Measurements from ENCODE around the gene SEC22C.
A peak's percentile ranks its signal among the peaks of the same experiment; 100 is the strongest.
"Not testable (repeated sequence)": the region's sequence is repeated elsewhere in the genome, so short reads cannot be mapped to it uniquely, and the experiment has no call there.

Gene SEC22C

DNA sequence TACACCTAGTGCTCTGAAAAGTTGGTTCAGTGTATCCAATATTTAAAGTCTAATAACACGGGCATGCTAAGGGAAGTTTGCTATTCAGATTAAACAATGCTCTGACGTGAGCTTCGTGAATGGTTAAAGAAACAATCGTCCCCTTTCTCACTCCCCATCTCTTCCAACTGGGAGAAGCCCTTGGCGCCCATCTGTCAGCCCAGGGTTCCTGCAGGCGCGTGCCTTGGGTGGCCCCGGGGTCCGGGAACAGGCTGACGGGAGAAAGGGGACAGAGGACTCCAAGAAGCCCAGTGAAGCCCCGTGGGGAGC lies 413 bp downstream of the SEC22C start:
- DNase-seq (ENCODE audit: low read depth, low spot score): no peak

DNA sequence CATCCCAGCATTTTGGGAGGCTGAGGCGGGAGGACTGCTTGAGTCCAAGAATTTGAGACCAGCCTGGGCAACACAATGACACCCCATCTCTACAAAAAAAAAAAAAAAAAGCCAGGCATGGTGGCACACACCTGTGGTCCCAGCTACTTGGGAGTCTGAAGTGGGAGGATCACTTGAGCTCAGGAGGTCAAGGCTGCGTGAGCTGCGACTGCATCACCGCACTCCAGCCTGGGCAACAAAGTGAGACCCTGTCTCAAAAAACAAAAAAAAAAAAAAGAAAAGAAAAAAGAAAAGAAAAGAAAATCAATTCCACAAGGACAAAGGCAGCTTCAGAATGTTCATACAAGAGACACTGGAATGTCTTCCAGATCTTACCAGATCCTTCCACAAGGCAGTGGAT lies 2.4 kb downstream of the SEC22C start:
- not testable (repeated sequence) for DNase-seq (ENCODE audit: low read depth, low spot score)

DNA sequence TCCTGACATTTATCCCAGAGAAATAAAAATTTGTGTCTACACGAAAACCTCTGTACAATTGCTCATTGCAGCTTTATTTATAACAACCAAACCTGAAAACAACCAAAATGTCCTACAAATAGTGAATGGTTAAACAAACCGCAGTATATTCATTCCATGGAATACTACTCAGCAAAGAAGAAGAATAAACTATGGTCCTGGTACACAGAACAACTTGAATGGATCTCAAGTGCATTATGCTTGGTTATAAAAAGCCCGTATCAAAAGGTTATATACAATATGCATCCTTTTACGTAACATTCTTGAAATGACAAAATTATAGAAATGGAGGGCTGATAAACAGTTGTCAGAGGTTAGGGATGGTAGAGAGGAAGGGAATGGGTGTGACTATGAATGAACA lies 3.7 kb downstream of the SEC22C start:
- DNase-seq (ENCODE audit: low read depth, low spot score): no peak

DNA sequence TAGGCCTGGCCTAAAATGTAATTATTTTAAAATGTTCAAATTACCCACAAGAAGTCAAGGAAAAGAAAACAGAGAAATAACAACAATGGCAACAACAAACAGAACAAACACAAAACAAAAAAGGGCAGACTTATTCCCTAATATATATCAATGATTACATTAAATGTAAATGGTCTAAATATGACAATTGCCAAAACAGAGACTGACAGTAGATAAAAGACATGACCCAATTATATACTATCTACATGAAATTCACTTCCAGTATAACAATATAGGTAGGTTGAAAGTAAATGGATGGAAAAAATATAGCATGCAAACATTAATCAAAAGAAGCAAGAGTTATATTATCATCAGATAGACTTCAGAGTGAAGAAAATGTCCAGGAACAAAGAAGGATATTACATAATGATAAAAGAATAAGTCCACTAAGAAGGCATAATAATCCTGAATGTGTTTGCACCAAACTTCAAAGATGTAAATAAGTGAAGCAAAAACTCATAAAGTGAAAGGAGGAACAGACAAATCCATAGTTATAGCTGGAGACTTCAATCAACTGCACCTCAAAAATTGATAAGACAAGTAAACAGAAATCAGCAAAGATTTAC lies 6.5 kb downstream of the SEC22C start:
- no peak for DNase-seq (ENCODE audit: low read depth, low spot score)

DNA sequence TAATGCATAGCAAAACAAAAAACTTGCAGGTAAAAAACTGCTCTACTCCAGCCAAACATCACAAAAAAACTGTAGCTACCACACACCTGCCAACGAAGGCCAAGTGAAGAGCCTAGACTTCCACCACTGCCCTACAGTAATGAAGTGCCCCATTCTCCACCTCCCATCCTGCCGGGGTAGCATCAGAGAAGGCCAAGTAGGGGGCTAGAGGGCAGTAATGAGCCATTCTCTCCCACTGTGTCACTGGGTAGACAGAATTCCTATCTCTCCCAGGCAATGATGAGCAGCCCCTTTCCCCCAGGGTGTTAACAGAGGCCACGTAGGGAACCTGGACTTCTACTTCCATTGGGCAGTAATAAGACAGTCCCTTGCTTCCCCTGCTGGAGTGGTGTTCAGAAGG lies 9.5 kb downstream of the SEC22C start:
- no peak for DNase-seq (ENCODE audit: low read depth, low spot score)

DNA sequence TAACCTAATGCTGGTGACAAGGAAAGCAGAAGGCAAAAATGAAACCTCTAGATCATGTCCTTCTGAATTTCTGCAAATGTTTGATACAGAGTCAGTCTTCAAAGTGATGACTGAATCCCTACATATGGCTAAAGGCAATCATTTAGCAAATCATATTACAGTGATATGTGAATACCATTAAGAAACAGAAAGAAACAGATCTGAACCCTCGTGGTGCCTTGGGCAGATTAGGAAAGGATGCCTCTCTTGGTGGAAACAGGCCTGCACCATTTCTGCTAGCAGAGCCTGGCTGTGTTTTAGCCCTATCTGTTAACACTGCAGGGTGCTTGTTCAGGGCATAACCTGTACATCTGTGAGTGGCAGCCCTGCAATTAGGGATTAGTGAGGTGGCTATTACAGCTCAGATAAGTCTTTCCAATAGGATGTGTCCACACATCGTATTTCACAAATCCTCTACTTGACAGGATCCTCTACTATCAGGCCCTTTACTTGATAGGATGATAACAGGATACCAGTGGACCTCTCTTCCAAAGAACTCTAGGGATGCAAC lies 12.1 kb downstream of the SEC22C start:
- no peak for DNase-seq (ENCODE audit: low read depth, low spot score)

DNA sequence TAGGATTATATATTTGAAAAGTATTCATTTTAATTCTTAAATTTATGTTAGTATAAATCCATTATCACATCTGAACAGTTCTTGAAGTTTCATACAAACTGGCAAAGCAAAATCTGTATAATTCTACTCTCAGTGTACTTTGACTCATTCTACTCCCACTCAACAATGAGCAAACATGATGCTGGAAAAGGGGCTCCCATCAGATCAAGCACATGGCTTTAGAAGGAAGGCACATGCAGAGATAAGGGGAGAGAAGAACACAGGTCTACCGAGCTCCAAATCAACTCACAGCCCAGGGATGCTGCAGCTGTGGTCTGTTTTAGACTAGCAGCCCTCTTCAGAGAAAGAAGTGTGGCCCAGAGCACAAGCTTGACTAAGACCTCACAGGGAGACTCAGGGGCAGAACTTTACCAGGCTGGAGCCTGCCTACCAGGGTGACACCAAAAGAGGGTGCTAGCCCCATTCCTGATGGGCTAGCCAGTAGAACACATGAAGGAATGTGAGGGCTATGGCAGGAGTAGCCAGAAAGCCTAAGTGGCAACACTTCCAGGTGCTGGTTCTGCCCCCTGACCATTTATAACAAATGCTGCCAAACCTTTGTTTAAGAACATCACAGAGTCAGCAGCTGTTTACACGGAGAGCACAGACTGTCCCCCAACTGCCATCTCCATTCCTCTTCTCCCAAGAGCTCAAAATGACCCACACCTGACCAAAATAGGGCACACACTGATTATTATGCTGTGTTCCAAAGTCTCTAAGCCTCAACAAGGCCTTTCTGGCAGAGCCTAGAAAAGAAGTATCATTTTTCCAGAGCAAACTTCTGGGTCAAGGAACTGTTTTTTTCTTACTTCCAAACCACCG lies 19.5 kb downstream of the SEC22C start:
- no peak for DNase-seq (ENCODE audit: low read depth, low spot score)

DNA sequence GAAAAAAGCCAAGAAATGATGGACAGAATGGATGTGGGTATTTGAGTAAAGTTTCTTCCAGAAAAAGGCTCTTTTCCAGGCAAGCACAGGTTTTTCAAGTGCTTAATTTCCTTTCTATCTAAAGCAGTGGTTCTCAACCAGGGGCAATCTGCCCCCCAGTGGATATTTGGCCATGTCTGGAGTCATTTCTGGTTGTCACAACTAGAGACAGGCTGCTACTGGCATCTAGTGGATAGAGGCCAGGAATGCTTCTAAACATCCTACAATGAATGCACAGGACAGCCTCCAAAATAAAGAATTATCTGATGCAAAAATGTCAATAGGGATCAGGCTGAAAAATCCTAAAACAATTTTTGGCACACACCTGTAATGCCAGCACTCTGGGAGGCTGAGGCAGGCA lies 23.9 kb downstream of the SEC22C start:
- DNase-seq (ENCODE audit: low read depth, low spot score): no peak

DNA sequence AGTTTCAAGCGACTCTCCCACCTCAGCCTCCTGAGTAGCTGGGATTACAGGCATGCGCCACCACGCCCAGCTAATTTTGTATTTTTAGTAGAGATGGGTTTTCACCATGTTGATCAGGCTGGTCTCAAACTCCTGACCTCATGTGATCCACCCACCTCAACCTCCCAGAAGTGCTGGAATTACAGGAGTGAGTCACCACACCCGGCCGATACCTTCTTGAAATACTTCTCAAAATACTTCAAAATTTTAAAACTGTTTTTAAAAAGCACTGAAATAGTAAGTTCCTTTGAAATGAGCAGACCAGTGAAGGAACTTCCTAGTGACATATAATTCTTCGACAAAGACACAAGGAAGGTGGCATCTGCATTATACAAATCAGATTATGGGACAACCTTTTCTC lies 24.9 kb downstream of the SEC22C start:
- not testable (repeated sequence) for DNase-seq (ENCODE audit: low read depth, low spot score)

DNA sequence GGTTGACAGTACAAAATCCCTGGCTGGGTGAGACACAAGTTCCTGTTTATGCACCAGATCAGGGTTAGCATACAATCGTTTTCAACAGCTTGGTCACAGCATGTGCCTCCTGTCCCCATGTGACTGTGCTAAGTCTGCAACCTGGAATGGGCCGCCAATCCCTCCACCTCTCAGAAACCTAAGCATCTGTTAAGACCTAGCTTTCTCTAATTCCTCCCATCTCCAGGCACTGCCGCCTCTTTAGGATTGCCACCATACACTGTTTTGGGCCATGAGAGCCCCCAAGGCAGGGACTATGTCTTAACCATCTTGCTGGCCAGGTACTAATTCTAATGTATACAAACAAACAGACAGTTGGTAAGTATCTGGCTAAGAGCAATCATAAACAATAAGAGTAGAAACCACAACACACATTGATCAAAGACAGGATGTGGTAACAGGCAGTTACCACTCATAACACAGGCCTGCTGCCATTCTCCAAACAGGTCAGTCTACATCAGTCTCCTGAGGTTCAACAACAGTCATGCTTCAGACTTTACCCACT lies 25.6 kb downstream of the SEC22C start:
- DNase-seq (ENCODE audit: low read depth, low spot score): no peak

DNA sequence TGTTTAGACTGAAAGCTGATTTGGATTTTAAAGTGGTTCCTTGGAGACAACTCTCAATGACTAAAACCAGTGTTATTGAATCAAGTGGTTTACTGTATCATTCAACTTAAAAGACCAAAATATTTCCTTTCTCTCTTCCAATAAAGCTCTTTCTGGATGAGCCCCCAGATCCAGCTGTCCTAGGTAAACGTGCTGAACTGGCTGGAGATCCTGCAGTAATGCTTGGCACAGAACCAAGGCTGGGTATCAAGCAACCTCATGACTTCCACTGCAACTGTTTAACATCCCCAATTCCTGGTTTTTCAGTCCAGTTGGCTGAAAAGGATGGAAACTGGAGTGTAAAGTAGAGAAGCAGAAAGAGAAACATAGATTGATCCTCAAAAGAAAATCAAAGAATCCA lies 28.9 kb downstream of the SEC22C start:
- DNase-seq (ENCODE audit: low read depth, low spot score): no peak

DNA sequence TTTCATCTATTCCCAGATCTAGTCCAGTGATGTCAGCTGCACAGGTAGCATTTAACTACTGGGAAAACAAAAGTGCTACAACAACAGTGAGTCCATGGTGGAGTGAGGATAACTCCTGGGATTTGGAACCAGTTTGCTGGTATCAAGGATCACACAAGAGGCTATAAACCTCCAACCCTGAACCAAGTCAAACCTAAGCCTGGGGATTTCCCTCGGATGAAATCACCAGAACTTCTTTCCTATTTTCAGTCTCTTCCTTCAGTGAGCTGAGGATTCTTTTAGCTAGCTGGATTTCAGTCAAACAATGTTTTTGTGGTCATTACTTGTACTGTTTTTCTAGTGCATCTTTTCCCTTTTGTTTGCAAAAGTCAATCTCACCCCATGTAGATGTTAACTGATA lies 31.5 kb downstream of the SEC22C start:
- no peak for DNase-seq (ENCODE audit: low read depth, low spot score)

DNA sequence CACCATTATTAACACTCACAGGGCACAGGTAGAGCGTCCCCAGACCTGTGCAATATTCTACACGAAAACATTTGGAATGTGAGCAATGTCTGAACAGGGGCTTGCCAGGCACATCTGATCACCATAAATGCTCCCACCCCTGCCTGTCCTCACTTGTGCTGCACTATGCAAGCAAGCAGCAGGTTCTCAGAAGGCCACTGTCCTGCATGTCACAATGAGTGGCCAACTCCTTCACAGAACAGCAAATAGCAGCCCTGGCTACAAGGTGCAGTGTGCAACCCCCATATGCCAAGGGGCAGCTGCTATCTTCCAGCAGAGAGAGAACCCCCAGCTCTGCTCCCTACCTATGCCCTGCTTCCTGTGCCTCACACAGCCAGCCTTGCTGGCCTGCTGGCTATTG lies 32.6 kb downstream of the SEC22C start:
- DNase-seq (ENCODE audit: low read depth, low spot score): no peak

DNA sequence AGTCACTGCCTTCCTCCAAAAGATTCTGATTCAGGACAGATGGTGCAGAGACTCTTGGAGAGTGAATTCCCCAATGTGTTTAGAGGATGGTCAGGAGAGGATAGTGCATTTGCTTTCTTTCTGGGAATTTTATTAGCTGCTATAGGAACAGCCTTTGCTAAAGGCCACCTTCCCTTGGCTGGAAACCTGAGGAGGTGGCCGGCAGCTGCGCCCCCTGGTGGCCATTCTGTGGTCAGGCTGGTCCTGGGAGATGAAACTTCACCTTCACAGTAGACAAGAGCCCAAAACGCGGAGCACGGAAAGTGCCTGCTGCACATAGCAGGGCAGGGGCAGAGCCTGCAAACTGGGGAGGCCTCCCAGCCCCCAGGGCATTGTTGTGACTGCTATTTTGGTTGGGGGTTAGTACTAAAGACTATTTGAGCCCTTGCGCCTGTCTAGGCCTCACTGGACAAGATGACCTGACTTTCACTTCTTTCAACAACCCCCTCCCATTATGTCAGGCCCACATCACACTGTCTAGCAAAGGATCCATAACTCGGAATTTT lies 34.3 kb downstream of the SEC22C start:
- DNase-seq (ENCODE audit: low read depth, low spot score): peak; percentile 29

DNA sequence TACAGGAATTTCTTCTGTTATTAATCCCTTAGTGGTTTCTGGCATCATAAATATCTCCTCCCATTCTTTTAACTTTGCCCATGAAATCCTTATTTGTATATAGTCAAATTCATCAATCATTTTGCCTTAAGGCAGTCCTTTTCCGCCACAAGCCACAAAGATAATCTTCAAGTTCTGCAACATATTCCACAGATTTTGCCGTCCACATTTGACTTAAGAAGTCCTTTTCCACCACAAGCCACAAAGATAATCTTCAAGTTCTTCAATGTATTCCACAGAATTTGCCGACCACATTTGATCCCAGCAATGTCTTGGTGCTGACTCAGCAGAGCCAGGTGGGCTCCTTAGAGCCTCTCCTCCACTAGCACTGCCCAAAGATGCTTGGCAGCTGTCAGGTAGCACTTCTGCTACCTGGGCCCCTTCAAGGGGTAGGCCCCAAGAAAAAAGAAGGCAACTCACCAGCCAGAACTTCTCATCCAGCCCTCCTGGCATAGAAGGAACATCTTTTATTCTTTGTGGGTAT lies 35.0 kb downstream of the SEC22C start:
- no peak for DNase-seq (ENCODE audit: low read depth, low spot score)

DNA sequence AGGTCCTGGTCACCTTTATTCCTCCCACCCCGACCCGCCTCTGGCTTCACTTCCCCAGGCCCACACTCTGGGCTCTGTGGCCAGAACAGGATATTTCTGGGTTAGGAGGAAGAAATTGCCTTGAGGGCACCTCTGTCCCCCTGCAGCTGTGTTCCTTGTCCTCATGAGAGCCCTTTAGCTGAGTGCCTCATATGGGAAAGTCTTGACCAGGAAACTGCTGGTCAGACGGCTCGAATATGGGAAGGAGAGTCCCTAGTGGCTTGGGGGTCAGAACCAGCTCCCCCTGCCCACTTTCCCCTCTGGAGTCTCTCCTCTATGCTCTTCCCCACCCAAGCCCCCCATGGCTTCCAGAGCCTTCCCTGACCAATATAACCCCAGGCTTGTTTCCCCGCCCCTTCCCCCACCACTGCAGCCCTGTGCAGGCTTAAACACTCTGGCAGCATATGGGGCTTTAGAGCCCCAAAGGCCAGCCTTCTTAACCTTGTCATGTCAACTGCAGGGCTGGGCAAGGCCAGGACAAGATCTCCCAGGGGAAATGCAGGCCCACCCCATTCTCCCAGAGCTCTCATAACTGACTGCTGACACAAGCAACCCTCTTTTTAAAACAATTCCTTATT lies 36.4 kb downstream of the SEC22C start:
- no peak for DNase-seq (ENCODE audit: low read depth, low spot score)

DNA sequence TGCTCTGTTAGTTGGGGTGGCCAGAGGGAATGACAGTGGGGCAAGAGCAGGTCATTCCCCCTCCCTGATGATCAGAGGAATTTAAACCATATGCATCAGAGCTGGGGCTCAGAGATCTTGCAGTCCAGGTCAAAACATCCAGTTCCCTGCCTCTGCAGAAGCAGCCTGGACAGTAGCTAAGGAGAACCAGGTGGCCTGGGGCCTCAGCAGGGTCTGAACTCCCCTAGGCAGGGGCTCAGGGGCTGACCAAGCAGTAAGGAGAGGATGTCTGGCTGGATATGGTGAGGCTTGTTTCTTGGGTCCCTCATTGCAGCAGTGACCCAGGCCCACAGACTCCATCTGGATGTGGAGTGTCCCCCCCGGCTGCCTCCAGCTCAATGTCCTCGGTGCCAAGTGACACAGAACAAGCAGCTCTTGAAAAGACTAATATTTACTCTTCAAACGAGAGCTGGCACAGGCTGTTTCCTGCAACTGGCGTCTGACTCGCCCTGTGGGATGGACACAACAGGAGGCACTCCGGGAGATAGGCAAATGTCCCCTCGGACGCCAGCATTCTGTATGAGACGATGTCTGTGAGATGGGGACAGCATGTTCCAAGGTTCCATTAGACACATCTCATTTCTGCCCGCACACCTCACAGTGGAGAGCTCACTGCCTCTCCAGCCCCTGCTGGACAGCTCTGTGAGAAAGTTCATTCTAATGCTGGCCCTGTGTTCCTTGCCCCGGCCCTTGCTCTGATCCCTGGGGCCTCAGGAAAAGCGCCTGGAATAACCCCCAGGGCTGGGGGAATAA lies 37.1 kb downstream of the SEC22C start:
- DNase-seq (ENCODE audit: low read depth, low spot score): no peak

DNA sequence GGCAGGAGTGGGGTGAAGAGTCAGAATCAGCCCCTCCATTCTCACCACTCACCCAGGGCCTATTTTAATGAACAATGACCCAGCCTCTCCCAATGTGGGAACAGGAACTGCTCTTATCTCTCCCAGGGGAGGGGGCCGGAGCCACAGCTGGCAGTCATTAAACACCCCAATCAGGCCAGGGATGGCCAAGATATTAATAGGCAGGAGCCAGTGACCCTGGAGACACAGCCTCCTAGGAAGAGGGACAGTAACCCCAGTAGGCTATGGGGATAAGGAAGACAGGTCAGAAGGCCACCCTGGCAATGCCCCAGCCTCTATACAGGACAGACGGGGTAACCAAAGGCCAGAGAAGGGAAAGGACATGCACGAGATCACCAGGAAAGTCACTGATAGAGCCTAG lies 40.7 kb downstream of the SEC22C start:
- no peak for DNase-seq (ENCODE audit: low read depth, low spot score)

DNA sequence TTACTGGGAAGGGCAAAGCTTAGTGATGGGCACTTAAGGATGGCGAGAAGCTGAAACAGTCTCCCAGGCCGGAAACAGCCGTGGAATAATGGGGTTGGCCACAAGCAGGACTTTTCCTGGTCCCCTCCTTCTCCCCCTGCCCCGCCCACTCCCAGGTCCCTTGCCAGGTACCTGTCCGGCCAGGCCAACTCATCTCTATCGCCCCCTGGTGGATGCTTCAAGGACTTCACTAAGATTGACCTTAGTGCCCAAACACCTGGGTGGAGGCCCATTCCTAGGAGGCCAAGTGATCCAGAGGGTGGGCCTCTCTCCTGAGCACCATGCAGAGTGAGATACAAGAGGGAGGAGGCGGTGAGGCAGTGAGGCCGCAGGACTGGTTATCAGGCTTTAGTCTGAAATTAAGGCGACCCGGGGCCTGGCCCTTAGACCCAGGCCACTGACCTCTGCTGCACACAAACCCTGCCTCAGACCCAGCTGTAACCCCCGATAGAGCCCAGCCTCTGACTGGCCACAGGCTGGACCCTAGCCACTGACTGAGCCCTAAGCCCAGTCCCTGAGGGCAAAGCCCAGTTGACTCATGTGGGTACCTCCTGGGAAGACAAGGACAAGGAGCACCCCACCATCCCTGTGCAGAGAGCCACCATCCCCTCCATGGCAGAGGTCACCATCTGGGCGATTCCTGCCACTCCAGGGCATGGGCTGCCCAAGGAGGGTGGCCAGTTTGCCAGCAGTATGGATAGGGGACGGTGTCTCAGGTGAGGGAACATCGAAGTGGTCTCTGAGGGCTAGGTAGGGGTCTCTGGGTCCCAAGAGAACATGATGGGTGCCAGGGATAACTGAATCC lies 41.7 kb downstream of the SEC22C start:
- no peak for DNase-seq (ENCODE audit: low read depth, low spot score)

DNA sequence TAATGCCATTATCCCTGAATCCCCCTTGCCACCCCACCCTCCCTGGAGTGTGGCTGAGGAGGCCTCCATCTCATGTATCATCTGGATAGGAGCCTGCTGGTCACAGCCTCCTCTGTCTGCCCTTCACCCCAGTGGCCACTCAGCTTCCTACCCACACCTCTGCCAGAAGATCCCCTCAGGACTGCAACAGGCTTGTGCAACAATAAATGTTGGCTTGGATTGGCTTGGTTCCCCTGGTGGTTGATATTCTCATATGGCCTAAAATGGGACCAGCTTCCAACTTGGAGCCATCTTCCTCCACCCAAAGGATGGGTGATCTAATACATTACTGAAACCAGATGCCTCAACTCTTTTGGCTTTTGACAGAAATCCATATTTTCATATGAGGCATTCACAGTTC lies 44.4 kb downstream of the SEC22C start:
- no peak for DNase-seq (ENCODE audit: low read depth, low spot score)
